Midbrain (tissue), 1 donor: Measurements from ENCODE around the gene C3.

Source experiments
- DNase-seq: peaks from one replicate; lab custom pipeline; 2025; lab: John Stamatoyannopoulos, UW

The C3 gene

GRCh38 chr19:6730941-6731670, 10.7 kb upstream of the C3 start:
- no peak for DNase-seq

- DNase-seq, result peak; percentile 28
Measured at GRCh38 chr19:6730153-6730804, 9.8 kb upstream of the C3 start.

- no peak for DNase-seq
Measured at GRCh38 chr19:6729573-6730152, 9.2 kb upstream of the C3 start.

- DNase-seq, result peak; percentile 35
Measured at GRCh38 chr19:6728346-6728745, 7.9 kb upstream of the C3 start.

- DNase-seq, result no peak
Measured at GRCh38 chr19:6725513-6726231, 5.2 kb upstream of the C3 start.

- DNase-seq, result no peak
Measured at GRCh38 chr19:6724631-6725492, 4.4 kb upstream of the C3 start.

GRCh38 chr19:6723738-6724137, 3.3 kb upstream of the C3 start:
- DNase-seq, result peak; percentile 10

GRCh38 chr19:6723108-6723618, 2.7 kb upstream of the C3 start:
- no peak for DNase-seq

- DNase-seq, result no peak
Measured at GRCh38 chr19:6721773-6722172, 1.3 kb upstream of the C3 start.

- no peak for DNase-seq
Measured at GRCh38 chr19:6721138-6721474, 656 bp upstream of the C3 start.

GRCh38 chr19:6719992-6720368, 470 bp downstream of the C3 start:
- DNase-seq, result no peak

GRCh38 chr19:6719540-6719861, 949 bp downstream of the C3 start:
- no peak for DNase-seq

GRCh38 chr19:6718741-6719539, 1.5 kb downstream of the C3 start:
- DNase-seq, result peak; percentile 34

GRCh38 chr19:6718111-6718740, 2.2 kb downstream of the C3 start:
- DNase-seq, result no peak

- no peak for DNase-seq
Measured at GRCh38 chr19:6717441-6717971, 2.9 kb downstream of the C3 start.

GRCh38 chr19:6717036-6717435, 3.4 kb downstream of the C3 start:
- no peak for DNase-seq

GRCh38 chr19:6716610-6716970, 3.9 kb downstream of the C3 start:
- DNase-seq, result no peak

- no peak for DNase-seq
Measured at GRCh38 chr19:6714749-6715555, 5.5 kb downstream of the C3 start.
